PC-3 (cell line): ENCODE measurements around the gene VTI1B. TPM values are rescaled to one million over a fixed set of nuclear protein-coding genes. Genes with fewer than 3 reads are reported as not detected.
"Not testable (repeated sequence)": the region's sequence is repeated elsewhere in the genome, so short reads cannot be mapped to it uniquely, and the experiment has no call there.

Experiments used
- ATAC-seq: fragments of 200-7000 bp; cut with Tn5 transposase; 2 replicates; pipeline ENCODE4 v1.9.1; 2020; ENCODE audit warnings: mild to moderate bottlenecking, moderate library complexity
- BruUV-seq: library from RNA; stranded (reverse); fragments of 400-500 nt; replicated peaks from 2 replicates; lab custom pipeline; 2021; lab: Mats Ljungman, UMichigan
- CTCF ChIA-PET: fragments of 300-600 bp; sonication (Branson Sonifier 250); formaldehyde crosslinking; loops from one replicate; lab custom pipeline; 2022; ENCODE audit warnings: antibody characterized with exemption; lab: Charles Lee
- POLR2A ChIA-PET: fragments of 300-600 bp; sonication (Branson Sonifier 250); formaldehyde crosslinking; loops from one replicate; lab custom pipeline; 2022; ENCODE audit warnings: antibody characterized with exemption; ENCODE audit not compliant: unreplicated experiment; lab: Charles Lee
- DNase-seq: peaks from one replicate; pipeline ENCODE4 v3.0.0-alpha.2; 2015
- H2AFZ ChIP-seq: fragments of 300-600 bp; sonication (generic); 2 replicates; pipeline ENCODE4 v1.6.0; 2016; ENCODE audit warnings: antibody characterized with exemption, low read length
- H3F3A ChIP-seq: fragments of 300-600 bp; sonication (generic); one replicate; pipeline ENCODE4 v1.6.0; 2017; ENCODE audit warnings: antibody characterized with exemption, low read length, control low read depth, mild to moderate bottlenecking; ENCODE audit not compliant: unreplicated experiment
- H3K27ac ChIP-seq: fragments of 300-600 bp; sonication (generic); 2 replicates; pipeline ENCODE4 v1.5.1; 2016; ENCODE audit warnings: mild to moderate bottlenecking, low read length
- H3K27me3 ChIP-seq: fragments of 300-600 bp; sonication (generic); 2 replicates; pipeline ENCODE4 v1.6.1; 2016; ENCODE audit warnings: low read length, mixed read lengths
- H3K36me3 ChIP-seq: fragments of 300-600 bp; sonication (generic); 2 replicates; pipeline ENCODE4 v1.6.1; 2016; ENCODE audit warnings: low read depth, mixed run types, low read length, mixed read lengths
- H3K4me1 ChIP-seq: fragments of 300-600 bp; sonication (generic); 2 replicates; pipeline ENCODE4 v1.5.1; 2016; ENCODE audit warnings: low read length; ENCODE audit not compliant: insufficient read depth
- H3K4me2 ChIP-seq: fragments of 300-600 bp; sonication (generic); 2 replicates; pipeline ENCODE4 v1.6.0; 2016; ENCODE audit warnings: low read length
- H3K4me3 ChIP-seq: fragments of 300-600 bp; sonication (generic); 2 replicates; pipeline ENCODE4 v1.5.1; 2016; ENCODE audit warnings: mild to moderate bottlenecking, low read length, mixed read lengths
- H3K79me2 ChIP-seq: fragments of 300-600 bp; sonication (generic); 2 replicates; pipeline ENCODE4 v1.6.1; 2017; ENCODE audit warnings: low read length, mixed read lengths
- H3K9ac ChIP-seq: fragments of 300-600 bp; sonication (generic); 2 replicates; pipeline ENCODE4 v1.6.0; 2016; ENCODE audit warnings: mild to moderate bottlenecking, low read length
- H3K9me2 ChIP-seq: fragments of 300-600 bp; sonication (generic); replicated peaks from 2 replicates; pipeline ENCODE4 v1.6.1; 2016; ENCODE audit warnings: mixed run types, low read length, mixed read lengths
- H3K9me3 ChIP-seq: fragments of 300-600 bp; sonication (generic); 2 replicates; pipeline ENCODE4 v1.6.1; 2016; ENCODE audit warnings: low read length, mixed read lengths
- H4K20me1 ChIP-seq: fragments of 300-600 bp; sonication (generic); 2 replicates; pipeline ENCODE4 v1.6.1; 2016; ENCODE audit warnings: low read length, mixed read lengths
- CTCF ChIP-seq: fragments of 300-600 bp; sonication (generic); conservative IDR thresholded peaks from 2 replicates; pipeline ENCODE4 v1.5.1; 2017; ENCODE audit warnings: antibody characterized with exemption, low read depth, mild to moderate bottlenecking, low read length
- EZH2 ChIP-seq: fragments of 300-600 bp; sonication (generic); IDR thresholded peaks from one replicate; pipeline ENCODE4 v1.6.1; 2017; ENCODE audit warnings: antibody characterized with exemption, mild to moderate bottlenecking, low read length; ENCODE audit not compliant: unreplicated experiment
- EZH2phosphoT487 ChIP-seq: fragments of 300-600 bp; sonication (generic); IDR thresholded peaks from 2 replicates; pipeline ENCODE4 v1.6.1; 2018; ENCODE audit warnings: mild to moderate bottlenecking, antibody characterized with exemption, low read length, borderline replicate concordance
- intact Hi-C: fragments of 100-400 bp; cut with micrococcal nuclease; formaldehyde crosslinking; loops from 2 replicates; pipeline ENCODE4 v1.9.0; 2023
- total RNA-seq: library from RNA; depleted of rRNA; stranded (reverse); fragments of >200 nt; gene quantifications from 2 replicates; pipeline ENCODE4 v1.2.3, GENCODE V29; 2014

VTI1B gene
- total RNA-seq, 1 experiment from 2014 or later: 93.8 TPM

GRCh38 chr14:67630186-67630585, 44.2 kb downstream of the VTI1B start:
- no peaks in the 10 kb centered on the region for H3K9me2 ChIP-seq
- H3K27me3 ChIP-seq: no peaks in the 10 kb centered on the region
- no peak for TF ChIP-seq CTCF
- TF ChIP-seq EZH2phosphoT487: no peak
- no peak for TF ChIP-seq EZH2
- no peaks in the 10 kb centered on the region for H4K20me1 ChIP-seq
- no peak for ATAC-seq
- no peaks in the 10 kb centered on the region for H3K9me3 ChIP-seq
- no peak overlapping the region for H3K9ac ChIP-seq
- no peak overlapping the region for H3K27ac ChIP-seq
- ChIA-PET POLR2A (interaction anchor here (0.6 kb wide), 1 partner anchor 110 kb away, joined by 3 read pairs; no protein-coding TSS in a partner anchor), CTCF (interaction anchor here (0.5 to 0.6 kb wide), 2 partner anchors 1158 to 1233 kb away, joined by 7 read pairs; no protein-coding TSS in a partner anchor)
- H3K4me1 ChIP-seq: no peaks in the 10 kb centered on the region
- no peaks in the 10 kb centered on the region for H3K36me3 ChIP-seq
- DNase-seq: no peak
- H3K4me2 ChIP-seq: no peak overlapping the region
- BruUV-seq: no TSS peak
- no peak overlapping the region for H2AFZ ChIP-seq
- intact Hi-C loops: no loop called here
- no peaks in the 10 kb centered on the region for H3F3A ChIP-seq
- no peak overlapping the region for H3K4me3 ChIP-seq
- no peaks in the 10 kb centered on the region for H3K79me2 ChIP-seq

- Histone ChIP-seq H3K79me2 (no peaks in the 10 kb centered on the region), H3K9me3 (no peaks in the 10 kb centered on the region), H4K20me1 (no peaks in the 10 kb centered on the region), H3K36me3 (no peaks in the 10 kb centered on the region), H3K4me2 (no peak overlapping the region), H3K4me3 (no peak overlapping the region), H2AFZ (no peak overlapping the region), H3K4me1 (peaks cover 14% of the 10 kb centered on the region), H3F3A (no peaks in the 10 kb centered on the region), H3K27me3 (no peaks in the 10 kb centered on the region), H3K27ac (no peak overlapping the region), H3K9ac (no peak overlapping the region), H3K9me2 (no peaks in the 10 kb centered on the region)
- TF ChIP-seq CTCF: no peak
- TF ChIP-seq EZH2phosphoT487: no peak
- TF ChIP-seq EZH2: no peak
- ATAC-seq (no peak), DNase-seq (no peak)
- BruUV-seq: no TSS peak
- ChIA-PET CTCF (interaction anchor here (0.6 kb wide), 1 partner anchor 77 kb away, joined by 4 read pairs; no protein-coding TSS in a partner anchor), POLR2A (no interaction called here)
- intact Hi-C loops: no loop called here
These were observed 46.9 kb downstream of the VTI1B start for GRCh38 chr14:67627519-67627918.

GRCh38 chr14:67626131-67626530, 48.3 kb downstream of the VTI1B start:
- H3K27ac ChIP-seq, DNase-seq, H3K79me2 ChIP-seq, BruUV-seq, H3K27me3 ChIP-seq, CTCF ChIA-PET, H4K20me1 ChIP-seq, POLR2A ChIA-PET, H3K4me2 ChIP-seq, H3K9me3 ChIP-seq, H3K9me2 ChIP-seq, H3K9ac ChIP-seq, intact Hi-C loops, ATAC-seq, H3K36me3 ChIP-seq, H2AFZ ChIP-seq, H3F3A ChIP-seq, H3K4me3 ChIP-seq: not testable (repeated sequence)
- peaks cover 20% of the 10 kb centered on the region for H3K4me1 ChIP-seq
